ENCODE results near the gene FGD5. TPM values are rescaled to one million over a fixed set of nuclear protein-coding genes. Genes with fewer than 3 reads are reported as not detected.

The FGD5 gene
- total RNA-seq, 1 donor from 2014 or later: 0.22 TPM

GRCh38 chr3:14843321-14843720 lies 24.6 kb downstream of the FGD5 start:
- Mint-ChIP-seq H3K9me3 (ENCODE audit: low read depth) (no peaks in the 10 kb centered on the region), H3K27me3 (ENCODE audit: low read depth) (peaks cover 72% of the 10 kb centered on the region), H3K4me3 (ENCODE audit: unreplicated experiment) (no peak overlapping the region), H3K4me1 (ENCODE audit: low read depth) (no peaks in the 10 kb centered on the region), H3K36me3 (ENCODE audit: low read depth) (no peaks in the 10 kb centered on the region), H3K27ac (ENCODE audit: unreplicated experiment) (no peak overlapping the region)
- TF ChIP-seq CTCF (IDR thresholded peaks at IDR 0.05): no peak
- no peak for DNase-seq (ENCODE audit: low spot score)

- H3K4me1 Mint-ChIP-seq (ENCODE audit: low read depth): no peaks in the 10 kb centered on the region
- DNase-seq (ENCODE audit: low spot score): peak; percentile 20
- H3K4me3 Mint-ChIP-seq (ENCODE audit: unreplicated experiment): no peak overlapping the region
- H3K36me3 Mint-ChIP-seq (ENCODE audit: low read depth): no peaks in the 10 kb centered on the region
- H3K27ac Mint-ChIP-seq (ENCODE audit: unreplicated experiment): no peak overlapping the region
- TF ChIP-seq CTCF (IDR thresholded peaks at IDR 0.05): no peak
- H3K9me3 Mint-ChIP-seq (ENCODE audit: low read depth): no peaks in the 10 kb centered on the region
- peaks cover 67% of the 10 kb centered on the region for H3K27me3 Mint-ChIP-seq (ENCODE audit: low read depth)
Observed at GRCh38 chr3:14844386-14845170, 25.8 kb downstream of the FGD5 start.

- H3K36me3 Mint-ChIP-seq (ENCODE audit: low read depth): no peaks in the 10 kb centered on the region
- no peak overlapping the region for H3K4me3 Mint-ChIP-seq (ENCODE audit: unreplicated experiment)
- H3K4me1 Mint-ChIP-seq (ENCODE audit: low read depth): no peaks in the 10 kb centered on the region
- no peaks in the 10 kb centered on the region for H3K9me3 Mint-ChIP-seq (ENCODE audit: low read depth)
- H3K27ac Mint-ChIP-seq (ENCODE audit: unreplicated experiment): no peak overlapping the region
- TF ChIP-seq CTCF (IDR thresholded peaks at IDR 0.05): no peak
- peaks cover 70% of the 10 kb centered on the region for H3K27me3 Mint-ChIP-seq (ENCODE audit: low read depth)
- peak; percentile 5 for DNase-seq (ENCODE audit: low spot score)
Observed at GRCh38 chr3:14845180-14845579, 26.4 kb downstream of the FGD5 start.

- H3K27me3 Mint-ChIP-seq (ENCODE audit: low read depth): peaks cover 71% of the 10 kb centered on the region
- H3K4me3 Mint-ChIP-seq (ENCODE audit: unreplicated experiment): no peak overlapping the region
- H3K27ac Mint-ChIP-seq (ENCODE audit: unreplicated experiment): no peak overlapping the region
- peak; percentile 12 for DNase-seq (ENCODE audit: low spot score)
- no peaks in the 10 kb centered on the region for H3K9me3 Mint-ChIP-seq (ENCODE audit: low read depth)
- no peak for TF ChIP-seq CTCF (IDR thresholded peaks at IDR 0.05)
- H3K36me3 Mint-ChIP-seq (ENCODE audit: low read depth): no peaks in the 10 kb centered on the region
- no peaks in the 10 kb centered on the region for H3K4me1 Mint-ChIP-seq (ENCODE audit: low read depth)
Observed at GRCh38 chr3:14845826-14846225, 27.1 kb downstream of the FGD5 start.

GRCh38 chr3:14846226-14846880 lies 27.6 kb downstream of the FGD5 start:
- DNase-seq (ENCODE audit: low spot score): peak; percentile 46
- Mint-ChIP-seq H3K4me3 (ENCODE audit: unreplicated experiment) (no peak overlapping the region), H3K27me3 (ENCODE audit: low read depth) (peaks cover 66% of the 10 kb centered on the region), H3K36me3 (ENCODE audit: low read depth) (no peaks in the 10 kb centered on the region), H3K27ac (ENCODE audit: unreplicated experiment) (no peak overlapping the region), H3K9me3 (ENCODE audit: low read depth) (no peaks in the 10 kb centered on the region), H3K4me1 (ENCODE audit: low read depth) (no peaks in the 10 kb centered on the region)
- TF ChIP-seq CTCF (IDR thresholded peaks at IDR 0.05): no peak
